Measurements from ENCODE around the gene PDCD4. TPM values are rescaled to one million over a fixed set of nuclear protein-coding genes. Genes with fewer than 3 reads are reported as not detected.

The PDCD4 gene
- total and polyA plus RNA-seq, 2 donors from 2014 or later = 57.7 to 75.9 TPM

- DNase-seq = peak in 2 of 5 donors; percentile 76 to 82
These were observed 34.1 kb upstream of the PDCD4 start for GRCh38 chr10:110837418-110838171.

GRCh38 chr10:110840225-110840922 is 31.4 kb upstream of the PDCD4 start:
- Histone ChIP-seq H3K27ac (ENCODE audit: low read depth in 2 of 2, low read length in 2 of 2) (no peak overlapping the region), H3K9me3 (ENCODE audit: control insufficient read depth in 2 of 3, insufficient read depth in 1 of 3, low read length in 3 of 3) (no peaks in the 10 kb centered on the region), H3K4me3 (ENCODE audit: low read length in 3 of 3) (no peak overlapping the region), H3K36me3 (ENCODE audit: control insufficient read depth in 2 of 3, insufficient read depth in 3 of 3, low read length in 3 of 3) (no peaks in the 10 kb centered on the region), H3K27me3 (ENCODE audit: control insufficient read depth, insufficient read depth, low read length) (no peaks in the 10 kb centered on the region), H3K4me1 (ENCODE audit: control insufficient read depth in 2 of 3, insufficient read depth in 2 of 3, low read depth in 1 of 3, low read length in 3 of 3) (peaks cover 8 to 18% (median 10%) of the 10 kb centered on the region in 3 donors), H3K9ac (ENCODE audit: low read length in 3 of 3) (no peak overlapping the region)
- FAIRE-seq (no peak), DNase-seq (no peak)
- TF ChIP-seq CTCF (IDR thresholded peaks at IDR 0.05; ENCODE audit: borderline replicate concordance, extremely low read depth, insufficient read depth) = no peak
- intact Hi-C loops (cut with DNase I) = no loop called here

More at GRCh38 chr10:110837418-110838171, 34.1 kb upstream of the PDCD4 start:
- no peak for TF ChIP-seq CTCF (IDR thresholded peaks at IDR 0.05; ENCODE audit: borderline replicate concordance, extremely low read depth, insufficient read depth)
- H3K27ac ChIP-seq (ENCODE audit: low read depth in 2 of 2, low read length in 2 of 2) = peak overlapping the region; percentile 27 to 29
- no peaks in the 10 kb centered on the region for H3K9me3 ChIP-seq (ENCODE audit: control insufficient read depth in 2 of 3, insufficient read depth in 1 of 3, low read length in 3 of 3)
- peaks cover 12 to 23% (median 15%) of the 10 kb centered on the region in 3 donors for H3K4me1 ChIP-seq (ENCODE audit: control insufficient read depth in 2 of 3, insufficient read depth in 2 of 3, low read depth in 1 of 3, low read length in 3 of 3)
- no peaks in the 10 kb centered on the region for H3K27me3 ChIP-seq (ENCODE audit: control insufficient read depth, insufficient read depth, low read length)
- FAIRE-seq = no peak
- intact Hi-C loops (cut with DNase I) = no loop called here
- H3K9ac ChIP-seq (ENCODE audit: low read length in 3 of 3) = no peak overlapping the region
- H3K36me3 ChIP-seq (ENCODE audit: control insufficient read depth in 2 of 3, insufficient read depth in 3 of 3, low read length in 3 of 3) = no peaks in the 10 kb centered on the region
- H3K4me3 ChIP-seq (ENCODE audit: low read length in 3 of 3) = peak overlapping the region in 2 of 3 donors; percentile 4 to 19

- Histone ChIP-seq H3K27ac (ENCODE audit: low read depth in 2 of 2, low read length in 2 of 2) (no peak overlapping the region), H3K36me3 (ENCODE audit: control insufficient read depth in 2 of 3, insufficient read depth in 3 of 3, low read length in 3 of 3) (no peaks in the 10 kb centered on the region), H3K9ac (ENCODE audit: low read length in 3 of 3) (no peak overlapping the region), H3K9me3 (ENCODE audit: control insufficient read depth in 2 of 3, insufficient read depth in 1 of 3, low read length in 3 of 3) (no peaks in the 10 kb centered on the region), H3K4me1 (ENCODE audit: control insufficient read depth in 2 of 3, insufficient read depth in 2 of 3, low read depth in 1 of 3, low read length in 3 of 3) (peaks cover 10 to 18% (median 12%) of the 10 kb centered on the region in 3 donors), H3K4me3 (ENCODE audit: low read length in 3 of 3) (no peak overlapping the region), H3K27me3 (ENCODE audit: control insufficient read depth, insufficient read depth, low read length) (no peaks in the 10 kb centered on the region)
- intact Hi-C loops (cut with DNase I) = no loop called here
- DNase-seq (no peak), FAIRE-seq (no peak)
- TF ChIP-seq CTCF (IDR thresholded peaks at IDR 0.05; ENCODE audit: borderline replicate concordance, extremely low read depth, insufficient read depth) = no peak
These were observed 30.8 kb upstream of the PDCD4 start for GRCh38 chr10:110840923-110841428.
